CD14-positive monocyte (primary cell): Measurements from ENCODE around the gene GRIK2. TPM values are rescaled to one million over a fixed set of nuclear protein-coding genes. Genes with fewer than 3 reads are reported as not detected.

Experiments used
- DNase-seq, 3 donors: peaks; one replicate each; pipeline ENCODE4 v3.0.0-alpha.2; 2011 to 2022
- H2AFZ ChIP-seq: 2 replicates; pipeline ENCODE4 v1.6.0; 2012; ENCODE audit warnings: mild to moderate bottlenecking, low read depth, low read length, inconsistent platforms; ENCODE audit not compliant: insufficient read depth, poor library complexity, severe bottlenecking
- H3K27ac ChIP-seq, 2 donors: 1 replicate in 1 of 2; 2 replicates in 1 of 2; pipeline ENCODE4 v1.5.1; 2012 to 2013; ENCODE audit warnings: low read length in 2 of 2, control low read depth in 1 of 2, inconsistent platforms in 1 of 2, low read depth in 1 of 2, mild to moderate bottlenecking in 1 of 2
- H3K27me3 ChIP-seq, 2 donors: one replicate each; pipeline versions ENCODE4 v1.6.0 to v1.6.1; 2011 to 2013; ENCODE audit warnings: low read length in 2 of 2; ENCODE audit not compliant: control insufficient read depth in 2 of 2, insufficient read depth in 2 of 2
- H3K36me3 ChIP-seq, 2 donors: replicated peaks in 1 of 2; 1 replicate in 1 of 2; 2 replicates in 1 of 2; pipeline versions ENCODE4 v1.5.1 to v1.6.1; 2012 to 2013; ENCODE audit warnings: low read length in 2 of 2, control low read depth in 1 of 2, inconsistent platforms in 1 of 2, mild to moderate bottlenecking in 1 of 2; ENCODE audit not compliant: insufficient read depth in 2 of 2, control insufficient read depth in 1 of 2
- H3K4me1 ChIP-seq, 2 donors: 1 replicate in 1 of 2; 2 replicates in 1 of 2; pipeline versions ENCODE4 v1.5.1 to v1.6.1; 2012 to 2013; ENCODE audit warnings: low read length in 2 of 2, control low read depth in 1 of 2, inconsistent platforms in 1 of 2, mild to moderate bottlenecking in 1 of 2, moderate library complexity in 1 of 2; ENCODE audit not compliant: insufficient read depth in 2 of 2, control insufficient read depth in 1 of 2
- H3K4me2 ChIP-seq: replicated peaks from 2 replicates; pipeline ENCODE3; 2012; ENCODE audit warnings: low read length, moderate library complexity, mild to moderate bottlenecking; ENCODE audit not compliant: poor library complexity, severe bottlenecking; ENCODE audit errors: extremely low read depth
- H3K4me3 ChIP-seq, 3 experiments: fragments of 200-600 bp in 1 of 3; sonication (generic) in 1 of 3; replicated peaks in 1 of 3; 1 replicate in 2 of 3; 2 replicates in 1 of 3; pipeline ENCODE4 v1.5.1; 2011 to 2013; ENCODE audit warnings: low read length in 3 of 3, mild to moderate bottlenecking in 3 of 3, control low read depth in 2 of 3, low read depth in 2 of 3, inconsistent platforms in 1 of 3, moderate library complexity in 1 of 3
- H3K79me2 ChIP-seq: 2 replicates; pipeline ENCODE4 v1.6.0; 2012; ENCODE audit warnings: mild to moderate bottlenecking, control low read depth, inconsistent platforms, low read length, moderate library complexity; ENCODE audit not compliant: insufficient read depth
- H3K9ac ChIP-seq: 2 replicates; pipeline ENCODE4 v1.6.0; 2017; ENCODE audit warnings: low read length, mild to moderate bottlenecking; ENCODE audit not compliant: insufficient read depth, poor library complexity, severe bottlenecking
- H3K9me3 ChIP-seq, 2 donors: replicated peaks in 1 of 2; 1 replicate in 1 of 2; 2 replicates in 1 of 2; pipeline versions ENCODE4 v1.5.1 to v1.6.1; 2012 to 2013; ENCODE audit warnings: low read length in 2 of 2, control low read depth in 1 of 2; ENCODE audit not compliant: control insufficient read depth in 1 of 2, insufficient read depth in 1 of 2
- H4K20me1 ChIP-seq: 2 replicates; pipeline ENCODE4 v1.6.0; 2012; ENCODE audit warnings: mild to moderate bottlenecking, low read length, control low read depth, moderate library complexity; ENCODE audit not compliant: insufficient read depth
- H3K27ac Mint-ChIP-seq, 7 donors: one replicate each; pipeline ENCODE4 v1.8.0; 2020; ENCODE audit warnings: mild to moderate bottlenecking in 7 of 7, mixed read lengths in 7 of 7, moderate library complexity in 6 of 7, inconsistent platforms in 2 of 7
- H3K27me3 Mint-ChIP-seq, 3 donors: one replicate each; pipeline ENCODE4 v1.8.0; 2021 to 2022; ENCODE audit warnings: low read depth in 3 of 3, mild to moderate bottlenecking in 3 of 3, mixed read lengths in 3 of 3, moderate library complexity in 3 of 3, inconsistent platforms in 1 of 3
- H3K36me3 Mint-ChIP-seq, 2 donors: one replicate each; pipeline ENCODE4 v1.8.0; 2020; ENCODE audit warnings: mixed read lengths in 2 of 2, inconsistent platforms in 1 of 2, mild to moderate bottlenecking in 1 of 2
- H3K4me1 Mint-ChIP-seq: one replicate; pipeline ENCODE4 v1.8.0; 2020; ENCODE audit warnings: mild to moderate bottlenecking, mixed read lengths
- H3K4me3 Mint-ChIP-seq, 2 donors: one replicate each; pipeline ENCODE4 v1.8.0; 2020; ENCODE audit warnings: mild to moderate bottlenecking in 2 of 2, mixed read lengths in 2 of 2, moderate library complexity in 1 of 2
- H3K9me3 Mint-ChIP-seq, 7 donors: one replicate each; pipeline ENCODE4 v1.8.0; 2020 to 2022; ENCODE audit warnings: mixed read lengths in 7 of 7, mild to moderate bottlenecking in 6 of 7, moderate library complexity in 6 of 7, inconsistent platforms in 2 of 7
- CTCF ChIP-seq: fragments of 200-600 bp; IDR thresholded peaks from one replicate; pipeline ENCODE4 v1.8.0; 2022; ENCODE audit warnings: antibody characterized with exemption, mild to moderate bottlenecking
- whole genome bisulfite sequencing: methylation state at CpG from one replicate; pipeline ENCODE4 v1.1.5; 2013; ENCODE audit warnings: missing lambda C conversion rate; ENCODE audit not compliant: insufficient coverage; 5-methylcytosine and 5-hydroxymethylcytosine counted together
- intact Hi-C, 2 donors: fragments of 100-400 bp; cut with micrococcal nuclease; formaldehyde crosslinking; loops; one replicate each; pipeline versions ENCODE4 v1.15.0 to v1.15.1; 2023
- polyA plus RNA-seq, 3 donors: library from polyadenylated mRNA; depleted of rRNA in 1 of 3; unstranded in 2 of 3; stranded (reverse) in 1 of 3; fragments of 300-500 nt in 2 of 3; fragments of >200 nt in 1 of 3; fragmentation: Illumina TruSeq in 2 of 3; gene quantifications; 1 replicate in 2 of 3; 2 replicates in 1 of 3; pipeline ENCODE4 v1.2.3, GENCODE V29; 2012 to 2021

GRIK2 gene
- polyA plus RNA-seq, 3 donors, result not detected

- no peak overlapping the region for H2AFZ ChIP-seq
- H4K20me1 ChIP-seq, result no peaks in the 10 kb centered on the region
- peaks cover 0 to 2% (median 0%) of the 10 kb centered on the region in 7 donors for H3K9me3 Mint-ChIP-seq
- DNase-seq, result no peak
- H3K27ac ChIP-seq, result no peak overlapping the region
- H3K36me3 Mint-ChIP-seq, result no peaks in the 10 kb centered on the region
- no peaks in the 10 kb centered on the region for H3K36me3 ChIP-seq
- no peaks in the 10 kb centered on the region for H3K27me3 ChIP-seq
- no peak overlapping the region for H3K4me3 ChIP-seq
- 83% methylated on average over 2 of the region's 2 CpGs for WGBS
- no peaks in the 10 kb centered on the region for H3K4me1 Mint-ChIP-seq
- H3K79me2 ChIP-seq, result no peaks in the 10 kb centered on the region
- intact Hi-C loops, result no loop called here
- H3K27ac Mint-ChIP-seq, result no peak overlapping the region
- TF ChIP-seq CTCF, result no peak
- H3K4me1 ChIP-seq, result no peaks in the 10 kb centered on the region
- H3K9me3 ChIP-seq, result no peaks in the 10 kb centered on the region
- H3K4me3 Mint-ChIP-seq, result no peak overlapping the region
- peaks cover 0 to 1% (median 0%) of the 10 kb centered on the region in 3 donors for H3K27me3 Mint-ChIP-seq
- H3K9ac ChIP-seq, result no peak overlapping the region
- H3K4me2 ChIP-seq, result no peak overlapping the region
Observed at GRCh38 chr6:101703311-101703710, 309.8 kb downstream of the GRIK2 start.

GRCh38 chr6:101705866-101706265, 312.4 kb downstream of the GRIK2 start:
- Histone ChIP-seq H3K79me2 (no peaks in the 10 kb centered on the region), H3K4me3 (no peak overlapping the region), H2AFZ (no peak overlapping the region), H3K9ac (no peak overlapping the region), H3K27ac (no peak overlapping the region), H3K36me3 (no peaks in the 10 kb centered on the region), H3K4me1 (no peaks in the 10 kb centered on the region), H3K9me3 (no peaks in the 10 kb centered on the region), H3K27me3 (no peaks in the 10 kb centered on the region), H4K20me1 (no peaks in the 10 kb centered on the region), H3K4me2 (no peak overlapping the region)
- intact Hi-C loops, result no loop called here
- Mint-ChIP-seq H3K4me1 (no peaks in the 10 kb centered on the region), H3K9me3 (no peaks in the 10 kb centered on the region), H3K27ac (no peak overlapping the region), H3K27me3 (no peaks in the 10 kb centered on the region), H3K4me3 (no peak overlapping the region), H3K36me3 (no peaks in the 10 kb centered on the region)
- no peak for DNase-seq
- TF ChIP-seq CTCF, result no peak
